Pancreas (tissue), 10 donors: ENCODE results near the gene CPED1. TPM values are rescaled to one million over a fixed set of nuclear protein-coding genes. Genes with fewer than 3 reads are reported as not detected.

ENCODE experiments used
- ATAC-seq, 4 donors: fragments of 200-7000 bp; cut with Tn5 transposase; one replicate each; pipeline versions ENCODE4 v1.8.0 to v1.9.1; 2020; ENCODE audit warnings: mild to moderate bottlenecking in 4 of 4, moderate library complexity in 4 of 4
- DNase-seq, 6 donors: peaks; one replicate each; pipeline ENCODE4 v3.0.0-alpha.2; 2020
- FAIRE-seq: peaks from 2 replicates; lab custom pipeline; 2012; peaks lifted over from hg19 to GRCh38; lab: Jason Lieb, UNC
- H3K27ac ChIP-seq, 4 donors: fragments of 200-600 bp; sonication (generic); 1 replicate in 3 of 4; 2 replicates in 1 of 4; pipeline versions ENCODE4 v1.5.0 to v1.8.0; 2020
- H3K27me3 ChIP-seq, 4 donors: fragments of 200-600 bp; one replicate each; pipeline ENCODE4 v1.8.0; 2021
- H3K36me3 ChIP-seq, 3 donors: fragments of 200-600 bp; sonication (generic) in 1 of 3; one replicate each; pipeline versions ENCODE4 v1.5.0 to v1.8.0; 2020 to 2021
- H3K4me1 ChIP-seq, 3 donors: fragments of 200-600 bp; one replicate each; pipeline ENCODE4 v1.8.0; 2021
- H3K4me3 ChIP-seq, 4 donors: fragments of 200-600 bp; sonication (generic) in 2 of 4; one replicate each; pipeline versions ENCODE4 v1.5.0 to v1.8.0; 2020 to 2021
- H3K9me3 ChIP-seq, 4 donors: fragments of 200-600 bp; one replicate each; pipeline ENCODE4 v1.8.0; 2021
- WGBS, 2 donors: extraction: QIAGEN DNeasy Blood & Tissue Kit; methylation state at CpG; one replicate each; pipeline ENCODE4 v1.1.7; 2013; 5-methylcytosine and 5-hydroxymethylcytosine counted together
- intact Hi-C, 3 donors: fragments of 100-400 bp; cut with DNase I; formaldehyde crosslinking; loops; one replicate each; pipeline versions ENCODE4 v1.11.1 to v1.14.2; 2022
- polyA plus RNA-seq, 2 donors: library from polyadenylated mRNA; stranded (reverse); fragments of 200-250 nt; gene quantifications; one replicate each; pipeline ENCODE4 v1.2.3, GENCODE V29; 2013
- total RNA-seq, 6 donors: library from RNA; stranded (reverse); fragmentation: NEBNext Ultra II Directional in 4 of 6; extraction: Animal tissue kit (Norgen Biotek cat#: 25700) in 4 of 6; gene quantifications; one replicate each; pipeline versions ENCODE4 v1.2.1 to v1.2.4, GENCODE V29; 2021 to 2023
- TF ChIP-seq, protein P1 (sequence below), 4 donors: fragments of 200-600 bp; sonication (generic) in 3 of 4; IDR thresholded peaks; one replicate each; pipeline versions ENCODE4 v1.5.0 to v1.8.0; 2021; ENCODE audit warnings: antibody characterized with exemption in 4 of 4
- donor health status: healthy with polysubstance abuse.
- donor health status: DM: no; HTN: no; CAD: no; lungs with moderate emphysema.
- donor health status: DM: no; HTN: no; CAD: no.
- donor health status: control.
- donor health status: control.
- donor health status: Bipolar disorder and iron deficiency.
- donor health status: DM: yes; HTN: yes; CAD: no.
- donor health status: DM: no; HTN: no; CAD: no.
- donor health status: DM: no; HTN: no; CAD: no.
- donor health status: DM: yes; HTN: yes; CAD: no.

The CPED1 gene
- total and polyA plus RNA-seq, 8 donors, result 0.57 to 6.1 (median 1.3) TPM

DNA sequence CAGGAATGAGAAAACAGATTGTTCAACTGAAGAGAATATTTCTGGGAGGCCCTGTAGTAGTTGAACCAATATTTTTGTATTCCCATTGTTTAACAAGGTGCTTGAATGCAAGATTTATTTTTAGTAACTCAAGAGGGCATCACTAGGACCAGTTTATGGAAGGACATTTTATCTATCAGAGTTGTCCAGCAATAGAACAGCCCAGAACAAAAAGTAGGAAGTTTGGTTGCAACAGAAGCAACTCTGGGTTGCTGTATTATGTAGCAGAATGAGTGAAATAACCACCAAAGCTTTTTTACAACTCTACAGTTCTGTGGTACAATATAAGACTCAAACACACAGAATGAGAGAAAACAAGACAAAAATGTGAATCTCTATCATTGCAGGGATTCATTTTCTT lies 34.7 kb downstream of the CPED1 start:
- FAIRE-seq (no peak), DNase-seq (no peak), ATAC-seq (no peak)
- TF ChIP-seq, protein P1, sequence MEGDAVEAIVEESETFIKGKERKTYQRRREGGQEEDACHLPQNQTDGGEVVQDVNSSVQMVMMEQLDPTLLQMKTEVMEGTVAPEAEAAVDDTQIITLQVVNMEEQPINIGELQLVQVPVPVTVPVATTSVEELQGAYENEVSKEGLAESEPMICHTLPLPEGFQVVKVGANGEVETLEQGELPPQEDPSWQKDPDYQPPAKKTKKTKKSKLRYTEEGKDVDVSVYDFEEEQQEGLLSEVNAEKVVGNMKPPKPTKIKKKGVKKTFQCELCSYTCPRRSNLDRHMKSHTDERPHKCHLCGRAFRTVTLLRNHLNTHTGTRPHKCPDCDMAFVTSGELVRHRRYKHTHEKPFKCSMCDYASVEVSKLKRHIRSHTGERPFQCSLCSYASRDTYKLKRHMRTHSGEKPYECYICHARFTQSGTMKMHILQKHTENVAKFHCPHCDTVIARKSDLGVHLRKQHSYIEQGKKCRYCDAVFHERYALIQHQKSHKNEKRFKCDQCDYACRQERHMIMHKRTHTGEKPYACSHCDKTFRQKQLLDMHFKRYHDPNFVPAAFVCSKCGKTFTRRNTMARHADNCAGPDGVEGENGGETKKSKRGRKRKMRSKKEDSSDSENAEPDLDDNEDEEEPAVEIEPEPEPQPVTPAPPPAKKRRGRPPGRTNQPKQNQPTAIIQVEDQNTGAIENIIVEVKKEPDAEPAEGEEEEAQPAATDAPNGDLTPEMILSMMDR (IDR thresholded peaks at IDR 0.05), result no peak
- no peaks in the 10 kb centered on the region for H3K36me3 ChIP-seq
- no peak overlapping the region for H3K4me3 ChIP-seq
- intact Hi-C loops, result no loop called here
- no peak overlapping the region for H3K27ac ChIP-seq
- no peaks in the 10 kb centered on the region for H3K27me3 ChIP-seq
- H3K4me1 ChIP-seq, result no peaks in the 10 kb centered on the region
- H3K9me3 ChIP-seq, result no peaks in the 10 kb centered on the region

DNA sequence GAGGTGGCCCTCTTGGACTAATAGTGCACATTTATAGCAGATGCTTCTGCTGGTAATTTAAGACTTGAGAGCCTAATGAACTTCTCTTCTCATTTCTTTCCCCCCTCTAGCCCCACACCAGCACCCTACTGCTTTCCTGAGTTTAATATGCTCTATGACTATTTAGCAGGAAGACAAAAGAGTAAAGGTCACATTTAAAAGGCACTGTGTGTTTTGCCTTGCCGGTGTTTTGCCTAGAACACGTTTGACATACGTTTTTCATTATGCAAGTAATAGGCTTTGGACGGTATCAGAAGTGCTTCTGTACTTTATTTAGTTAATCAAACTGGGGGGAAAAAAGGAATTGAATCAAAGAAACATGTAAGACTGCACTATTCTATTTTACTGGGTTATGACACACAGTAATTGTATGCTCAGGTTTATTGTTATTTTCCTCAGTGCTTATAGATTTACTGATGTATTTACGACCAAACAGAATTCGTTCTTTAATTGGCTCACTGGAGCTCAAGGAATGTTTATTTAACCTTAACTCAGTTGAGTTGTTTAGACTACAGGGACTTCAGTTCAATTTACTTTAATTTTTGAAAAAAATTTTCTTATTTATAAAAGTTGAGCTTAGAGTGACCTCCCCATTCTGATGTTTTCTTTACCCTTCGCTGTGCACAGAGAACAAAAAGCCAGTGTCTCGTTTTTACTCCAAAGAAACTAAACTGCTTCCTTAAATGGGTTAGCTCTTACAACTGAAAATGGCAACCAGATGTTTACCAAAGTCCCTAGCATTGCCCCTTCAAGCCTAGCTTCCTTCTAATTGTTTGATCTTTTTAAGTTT lies 35.4 kb downstream of the CPED1 start:
- no peak for FAIRE-seq

DNA sequence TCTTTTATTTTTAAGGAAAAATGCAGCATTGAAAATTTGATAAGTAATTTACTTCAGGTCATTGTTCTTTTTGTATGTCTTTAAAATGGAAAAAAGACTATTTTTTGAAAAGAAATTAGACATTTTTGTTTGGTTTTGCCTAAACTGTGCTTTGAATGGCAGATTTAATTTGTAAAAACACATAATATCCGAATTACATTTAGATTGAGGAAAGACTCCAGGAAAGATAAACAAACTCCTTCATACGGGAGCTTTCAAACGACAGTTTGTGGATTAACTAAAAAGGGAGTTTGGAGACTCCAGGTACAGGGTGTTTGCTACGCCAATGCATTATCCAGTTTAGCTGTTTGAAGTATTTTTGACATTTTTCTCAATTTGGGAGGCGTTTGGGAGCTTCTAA lies 36.1 kb downstream of the CPED1 start:
- ATAC-seq (no peak), FAIRE-seq (no peak), DNase-seq (no peak)
- Histone ChIP-seq H3K27ac (no peak overlapping the region), H3K4me3 (no peak overlapping the region), H3K27me3 (no peaks in the 10 kb centered on the region), H3K4me1 (no peaks in the 10 kb centered on the region), H3K36me3 (no peaks in the 10 kb centered on the region), H3K9me3 (no peaks in the 10 kb centered on the region)
- 29 to 43% methylated on average over 5 of the region's 5 CpGs for WGBS, 2 donors
- TF ChIP-seq, protein P1 (IDR thresholded peaks at IDR 0.05), result no peak
- intact Hi-C loops, result no loop called here

More for the DNA sequence above, 35.4 kb downstream of the CPED1 start:
- DNase-seq, result no peak
- no peaks in the 10 kb centered on the region for H3K36me3 ChIP-seq
- no peak for ATAC-seq
- 41 to 54% methylated on average over 8 of the region's 8 CpGs for WGBS, 2 donors
- TF ChIP-seq, protein P1 (IDR thresholded peaks at IDR 0.05), result no peak
- no peaks in the 10 kb centered on the region for H3K4me1 ChIP-seq
- H3K9me3 ChIP-seq, result no peaks in the 10 kb centered on the region
- no peak overlapping the region for H3K4me3 ChIP-seq
- H3K27ac ChIP-seq, result no peak overlapping the region
- H3K27me3 ChIP-seq, result no peaks in the 10 kb centered on the region
- intact Hi-C loops, result no loop called here

DNA sequence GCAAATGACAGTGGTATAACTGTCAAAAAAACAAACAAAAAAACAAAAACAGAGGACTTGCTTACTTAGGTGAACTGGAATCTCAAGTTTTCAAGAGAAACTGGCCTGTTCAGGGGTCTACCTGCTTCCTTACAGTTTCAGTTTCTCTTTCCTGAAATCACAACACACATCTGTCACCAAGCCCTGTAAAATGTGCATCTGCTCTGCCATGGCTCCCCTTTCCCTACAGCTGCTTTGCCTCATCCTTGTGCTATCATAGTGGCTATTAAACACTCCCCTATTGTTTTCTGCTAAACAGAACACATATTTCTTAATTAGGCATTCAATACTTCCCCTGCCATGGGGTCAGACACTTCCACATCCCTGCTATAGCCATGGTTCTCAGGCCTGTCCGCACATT lies 37.6 kb downstream of the CPED1 start:
- DNase-seq (no peak), FAIRE-seq (no peak), ATAC-seq (no peak)
- intact Hi-C loops, result no loop called here
- Histone ChIP-seq H3K36me3 (no peaks in the 10 kb centered on the region), H3K9me3 (no peaks in the 10 kb centered on the region), H3K4me3 (no peak overlapping the region), H3K4me1 (no peaks in the 10 kb centered on the region), H3K27me3 (no peaks in the 10 kb centered on the region), H3K27ac (no peak overlapping the region)
- WGBS, 2 donors, result 99 to 100% methylated on average over 1 of the region's 1 CpG
- TF ChIP-seq, protein P1 (IDR thresholded peaks at IDR 0.05), result no peak

DNA sequence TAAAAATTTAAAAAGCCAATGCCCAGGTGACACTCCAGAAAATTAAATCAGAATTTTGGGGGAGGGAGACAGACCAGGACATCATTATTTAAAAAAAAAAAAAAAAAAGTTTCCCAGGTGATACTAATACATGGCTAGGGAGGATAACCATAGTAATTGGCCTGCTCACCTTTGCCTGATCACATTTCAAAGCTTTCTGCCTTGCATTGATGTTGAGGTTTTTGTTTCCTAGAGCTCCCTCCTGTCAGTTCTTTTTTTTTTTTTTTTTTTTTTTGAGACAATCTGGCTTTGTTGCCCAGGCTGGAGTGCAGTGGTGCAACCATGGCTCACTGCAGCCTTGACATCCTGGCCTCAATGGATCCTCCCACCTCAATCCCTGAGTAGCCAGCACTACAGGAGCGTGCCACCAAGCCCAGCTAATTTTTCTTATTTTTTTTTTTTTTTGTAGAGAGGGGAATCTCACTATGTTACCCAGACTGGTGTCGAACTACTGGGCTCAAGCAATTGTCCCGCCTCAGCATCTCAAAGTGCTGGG lies 38.1 kb downstream of the CPED1 start:
- Histone ChIP-seq H3K9me3 (no peaks in the 10 kb centered on the region), H3K4me1 (no peaks in the 10 kb centered on the region), H3K27me3 (no peaks in the 10 kb centered on the region), H3K4me3 (no peak overlapping the region), H3K27ac (no peak overlapping the region), H3K36me3 (no peaks in the 10 kb centered on the region)
- TF ChIP-seq, protein P1 (IDR thresholded peaks at IDR 0.05), result no peak
- intact Hi-C loops, result no loop called here
- no peak for FAIRE-seq
- WGBS, 2 donors, result 86 to 87% methylated on average over 3 of the region's 3 CpGs
- no peak for DNase-seq
- no peak for ATAC-seq
